ENCODE data around the gene JAG1.
A peak's percentile ranks its signal among the peaks of the same experiment; 100 is the strongest.

The JAG1 gene

GRCh38 chr20:10648651-10649050, 25.1 kb downstream of the JAG1 start:
- Mint-ChIP-seq H3K27me3 (peaks cover 9 to 13% of the 10 kb centered on the region in 2 donors), H3K27ac (no peak overlapping the region), H3K4me3 (no peak overlapping the region), H3K4me1 (no peaks in the 10 kb centered on the region), H3K9me3 (no peaks in the 10 kb centered on the region), H3K36me3 (no peaks in the 10 kb centered on the region)
- no peak for ATAC-seq (replicated peaks)
- no peak for DNase-seq

- no peak for DNase-seq
- H3K27ac Mint-ChIP-seq = no peak overlapping the region
- no peak overlapping the region for H3K4me3 Mint-ChIP-seq
- no peaks in the 10 kb centered on the region for H3K36me3 Mint-ChIP-seq
- no peak for ATAC-seq (replicated peaks)
- H3K27me3 Mint-ChIP-seq = peaks cover 9 to 13% of the 10 kb centered on the region in 2 donors
- no peaks in the 10 kb centered on the region for H3K9me3 Mint-ChIP-seq
- H3K4me1 Mint-ChIP-seq = no peaks in the 10 kb centered on the region
Observed at GRCh38 chr20:10647909-10648308, 25.9 kb downstream of the JAG1 start.

GRCh38 chr20:10647471-10647870, 26.3 kb downstream of the JAG1 start:
- H3K27ac Mint-ChIP-seq = no peak overlapping the region

GRCh38 chr20:10646886-10647420, 26.8 kb downstream of the JAG1 start:
- Mint-ChIP-seq H3K27me3 (peaks cover 9 to 13% of the 10 kb centered on the region in 2 donors), H3K27ac (no peak overlapping the region), H3K4me3 (no peak overlapping the region), H3K9me3 (no peaks in the 10 kb centered on the region), H3K4me1 (no peaks in the 10 kb centered on the region), H3K36me3 (peaks cover 3 to 4% of the 10 kb centered on the region in 2 donors)
- DNase-seq (no peak), ATAC-seq (replicated peaks) (no peak)

More at GRCh38 chr20:10647471-10647870, 26.3 kb downstream of the JAG1 start:
- ATAC-seq (replicated peaks) = peak in 1 of 2 donors; percentile 29
- Mint-ChIP-seq H3K27me3 (peaks cover 9 to 13% of the 10 kb centered on the region in 2 donors), H3K4me1 (no peaks in the 10 kb centered on the region), H3K9me3 (no peaks in the 10 kb centered on the region), H3K4me3 (no peak overlapping the region), H3K36me3 (peaks cover 0 to under 1% of the 10 kb centered on the region in 2 donors)
- no peak for DNase-seq

GRCh38 chr20:10646006-10646405, 27.8 kb downstream of the JAG1 start:
- H3K27ac Mint-ChIP-seq = no peak overlapping the region
- peaks cover 4 to 11% of the 10 kb centered on the region in 2 donors for H3K27me3 Mint-ChIP-seq
- H3K4me3 Mint-ChIP-seq = no peak overlapping the region
- no peaks in the 10 kb centered on the region for H3K4me1 Mint-ChIP-seq
- H3K9me3 Mint-ChIP-seq = no peaks in the 10 kb centered on the region
- no peak for DNase-seq
- peaks cover 3 to 7% of the 10 kb centered on the region in 2 donors for H3K36me3 Mint-ChIP-seq
- ATAC-seq (replicated peaks) = no peak

- no peaks in the 10 kb centered on the region for H3K4me1 Mint-ChIP-seq
Observed at GRCh38 chr20:10645205-10645570, 28.6 kb downstream of the JAG1 start.

GRCh38 chr20:10644458-10645204, 29.2 kb downstream of the JAG1 start:
- H3K27ac Mint-ChIP-seq = no peak overlapping the region

More at GRCh38 chr20:10645205-10645570, 28.6 kb downstream of the JAG1 start:
- Mint-ChIP-seq H3K4me3 (no peak overlapping the region), H3K27me3 (peaks cover 0 to 7% of the 10 kb centered on the region in 2 donors), H3K27ac (no peak overlapping the region), H3K36me3 (peaks cover 3 to 7% of the 10 kb centered on the region in 2 donors), H3K9me3 (no peaks in the 10 kb centered on the region)
- no peak for DNase-seq
- no peak for ATAC-seq (replicated peaks)

GRCh38 chr20:10643560-10643873, 30.3 kb downstream of the JAG1 start:
- H3K9me3 Mint-ChIP-seq = no peaks in the 10 kb centered on the region
- ATAC-seq (replicated peaks) (no peak), DNase-seq (no peak)
- H3K36me3 Mint-ChIP-seq = peaks cover 3 to 11% of the 10 kb centered on the region in 2 donors
- H3K4me1 Mint-ChIP-seq = no peaks in the 10 kb centered on the region
- peaks cover 0 to 7% of the 10 kb centered on the region in 2 donors for H3K27me3 Mint-ChIP-seq
- H3K4me3 Mint-ChIP-seq = no peak overlapping the region
- H3K27ac Mint-ChIP-seq = no peak overlapping the region

More at GRCh38 chr20:10644458-10645204, 29.2 kb downstream of the JAG1 start:
- DNase-seq (no peak), ATAC-seq (replicated peaks) (no peak)
- Mint-ChIP-seq H3K9me3 (no peaks in the 10 kb centered on the region), H3K36me3 (peaks cover 3 to 8% of the 10 kb centered on the region in 2 donors), H3K4me1 (no peaks in the 10 kb centered on the region), H3K27me3 (peaks cover 0 to 7% of the 10 kb centered on the region in 2 donors), H3K4me3 (no peak overlapping the region)

GRCh38 chr20:10642856-10643559, 30.8 kb downstream of the JAG1 start:
- DNase-seq (no peak), ATAC-seq (replicated peaks) (no peak)
- Mint-ChIP-seq H3K4me1 (no peaks in the 10 kb centered on the region), H3K9me3 (no peaks in the 10 kb centered on the region), H3K4me3 (no peak overlapping the region), H3K27ac (no peak overlapping the region), H3K27me3 (peaks cover 0 to 6% of the 10 kb centered on the region in 2 donors), H3K36me3 (peaks cover 3 to 11% of the 10 kb centered on the region in 2 donors)

- H3K9me3 Mint-ChIP-seq = no peaks in the 10 kb centered on the region
- no peak for DNase-seq
- H3K27ac Mint-ChIP-seq = no peak overlapping the region
- H3K36me3 Mint-ChIP-seq = peaks cover 3 to 11% of the 10 kb centered on the region in 2 donors
- no peaks in the 10 kb centered on the region for H3K4me1 Mint-ChIP-seq
- ATAC-seq (replicated peaks) = no peak
- H3K27me3 Mint-ChIP-seq = no peaks in the 10 kb centered on the region
- H3K4me3 Mint-ChIP-seq = no peak overlapping the region
Observed at GRCh38 chr20:10641893-10642292, 31.9 kb downstream of the JAG1 start.

GRCh38 chr20:10641467-10641866, 32.3 kb downstream of the JAG1 start:
- H3K27ac Mint-ChIP-seq = no peak overlapping the region
- no peak overlapping the region for H3K4me3 Mint-ChIP-seq
- DNase-seq = no peak
- H3K27me3 Mint-ChIP-seq = no peaks in the 10 kb centered on the region
- no peaks in the 10 kb centered on the region for H3K4me1 Mint-ChIP-seq
- H3K36me3 Mint-ChIP-seq = peaks cover 3 to 15% of the 10 kb centered on the region in 2 donors
- no peaks in the 10 kb centered on the region for H3K9me3 Mint-ChIP-seq
- no peak for ATAC-seq (replicated peaks)

- Mint-ChIP-seq H3K4me3 (no peak overlapping the region), H3K9me3 (no peaks in the 10 kb centered on the region), H3K36me3 (peaks cover 3 to 15% of the 10 kb centered on the region in 2 donors), H3K4me1 (no peaks in the 10 kb centered on the region), H3K27ac (no peak overlapping the region), H3K27me3 (no peaks in the 10 kb centered on the region)
- ATAC-seq (replicated peaks) (no peak), DNase-seq (no peak)
Observed at GRCh38 chr20:10640897-10641296, 32.9 kb downstream of the JAG1 start.

- H3K4me3 Mint-ChIP-seq = no peak overlapping the region
- H3K36me3 Mint-ChIP-seq = peaks cover 3 to 15% of the 10 kb centered on the region in 2 donors
- no peaks in the 10 kb centered on the region for H3K9me3 Mint-ChIP-seq
- no peak for ATAC-seq (replicated peaks)
- H3K4me1 Mint-ChIP-seq = no peaks in the 10 kb centered on the region
- no peaks in the 10 kb centered on the region for H3K27me3 Mint-ChIP-seq
- DNase-seq = no peak
- no peak overlapping the region for H3K27ac Mint-ChIP-seq
Observed at GRCh38 chr20:10639737-10640556, 33.9 kb downstream of the JAG1 start.

GRCh38 chr20:10639077-10639736, 34.6 kb downstream of the JAG1 start:
- H3K4me3 Mint-ChIP-seq = no peak overlapping the region
- peaks cover 1 to 6% of the 10 kb centered on the region in 2 donors for H3K4me1 Mint-ChIP-seq
- no peak overlapping the region for H3K27ac Mint-ChIP-seq
- no peak for DNase-seq
- peaks cover 3 to 15% of the 10 kb centered on the region in 2 donors for H3K36me3 Mint-ChIP-seq
- ATAC-seq (replicated peaks) = no peak
- no peaks in the 10 kb centered on the region for H3K27me3 Mint-ChIP-seq
- no peaks in the 10 kb centered on the region for H3K9me3 Mint-ChIP-seq
